Activated CD8-positive, alpha-beta T cell treated with anti-CD3 and anti-CD28 coated beads for 36 hours (primary cell): ENCODE measurements around the gene WIPI1. TPM values are rescaled to one million over a fixed set of nuclear protein-coding genes. Genes with fewer than 3 reads are reported as not detected.

Source experiments
- ATAC-seq: fragments of 200-7000 bp; cut with Tn5 transposase; one replicate; pipeline ENCODE4 v1.10.0; 2021; ENCODE audit warnings: mild to moderate bottlenecking, moderate library complexity
- CTCF ChIA-PET: fragments of 350-600 bp; sonication (Branson Sonifier 250); formaldehyde crosslinking; loops from one replicate; lab custom pipeline; 2021; ENCODE audit warnings: antibody characterized with exemption; lab: Charles Lee
- POLR2A ChIA-PET: fragments of 350-600 bp; sonication (Branson Sonifier 250); formaldehyde crosslinking; loops from one replicate; lab custom pipeline; 2021; ENCODE audit warnings: antibody characterized with exemption; lab: Charles Lee
- DNase-seq: peaks from one replicate; pipeline ENCODE4 v3.0.0-alpha.2; 2020
- H3K27ac Mint-ChIP-seq: one replicate; pipeline ENCODE4 v1.8.0; 2021; ENCODE audit warnings: mild to moderate bottlenecking, mixed read lengths
- H3K27me3 Mint-ChIP-seq: one replicate; pipeline ENCODE4 v1.8.0; 2021; ENCODE audit warnings: mixed read lengths
- H3K36me3 Mint-ChIP-seq: one replicate; pipeline ENCODE4 v1.8.0; 2021; ENCODE audit warnings: low read depth, mixed read lengths
- H3K4me1 Mint-ChIP-seq: one replicate; pipeline ENCODE4 v1.8.0; 2021; ENCODE audit warnings: low read depth, mixed read lengths
- H3K4me3 Mint-ChIP-seq: one replicate; pipeline ENCODE4 v1.8.0; 2021; ENCODE audit warnings: mild to moderate bottlenecking, moderate library complexity, mixed read lengths
- H3K9me3 Mint-ChIP-seq: one replicate; pipeline ENCODE4 v1.8.0; 2021; ENCODE audit warnings: mixed read lengths
- CTCF ChIP-seq: fragments of 200-600 bp; IDR thresholded peaks from one replicate; pipeline ENCODE4 v1.8.0; 2022; ENCODE audit warnings: antibody characterized with exemption, mild to moderate bottlenecking
- intact Hi-C: fragments of 100-400 bp; cut with micrococcal nuclease; formaldehyde crosslinking; loops from one replicate; pipeline ENCODE4 v1.10.0; 2022
- total RNA-seq, 2 experiments: library from RNA; stranded (reverse); gene quantifications; one replicate each; pipeline ENCODE4 v1.2.3, GENCODE V29; 2021

The WIPI1 gene
- total RNA-seq, 2 experiments from 2014 or later, result 11.3 to 13.1 TPM

- CTCF ChIA-PET, result interaction anchor here (2.0 kb wide), 1 partner anchor 19 kb away, joined by 5 read pairs; no protein-coding TSS in a partner anchor
- peaks cover 5% of the 10 kb centered on the region for H3K9me3 Mint-ChIP-seq
- H3K4me1 Mint-ChIP-seq, result peaks cover 14% of the 10 kb centered on the region
- POLR2A ChIA-PET, result no interaction called here
- H3K27me3 Mint-ChIP-seq, result peaks cover 10% of the 10 kb centered on the region
- ATAC-seq (no peak), DNase-seq (no peak)
- H3K4me3 Mint-ChIP-seq, result no peak overlapping the region
- no peak for TF ChIP-seq CTCF
- H3K27ac Mint-ChIP-seq, result no peak overlapping the region
- intact Hi-C loops, result no loop called here
- no peaks in the 10 kb centered on the region for H3K36me3 Mint-ChIP-seq
Measured at GRCh38 chr17:68484458-68484857, 27.2 kb upstream of the WIPI1 start.

GRCh38 chr17:68482576-68483041 is 25.3 kb upstream of the WIPI1 start:
- CTCF ChIA-PET, result interaction anchor here (1.0 to 2.5 kb wide), 3 partner anchors 13 to 41 kb away, joined by 3 to 12 read pairs (median 3); no protein-coding TSS in a partner anchor
- ATAC-seq, result no peak
- Mint-ChIP-seq H3K27me3 (peaks cover 10% of the 10 kb centered on the region), H3K4me3 (no peak overlapping the region), H3K27ac (no peak overlapping the region), H3K4me1 (peaks cover 7% of the 10 kb centered on the region), H3K9me3 (peaks cover 8% of the 10 kb centered on the region), H3K36me3 (no peaks in the 10 kb centered on the region)
- intact Hi-C loops, result no loop called here
- TF ChIP-seq CTCF, result no peak
- no peak for DNase-seq
- POLR2A ChIA-PET, result no interaction called here

GRCh38 chr17:68480885-68481284 is 23.6 kb upstream of the WIPI1 start:
- H3K27me3 Mint-ChIP-seq, result peaks cover 9% of the 10 kb centered on the region
- CTCF ChIA-PET, result interaction anchor here (1.6 to 2.5 kb wide), 2 partner anchors 15 to 40 kb away, joined by 3 to 12 read pairs; no protein-coding TSS in a partner anchor
- H3K4me3 Mint-ChIP-seq, result no peak overlapping the region
- no peak for DNase-seq
- no peaks in the 10 kb centered on the region for H3K4me1 Mint-ChIP-seq
- no peak overlapping the region for H3K27ac Mint-ChIP-seq
- TF ChIP-seq CTCF, result no peak
- intact Hi-C loops, result no loop called here
- no peaks in the 10 kb centered on the region for H3K36me3 Mint-ChIP-seq
- ATAC-seq, result no peak
- peaks cover 8% of the 10 kb centered on the region for H3K9me3 Mint-ChIP-seq
- POLR2A ChIA-PET, result interaction anchor here (0.6 kb wide), 1 partner anchor 1165 kb away, joined by 3 read pairs; no protein-coding TSS in a partner anchor

DNA sequence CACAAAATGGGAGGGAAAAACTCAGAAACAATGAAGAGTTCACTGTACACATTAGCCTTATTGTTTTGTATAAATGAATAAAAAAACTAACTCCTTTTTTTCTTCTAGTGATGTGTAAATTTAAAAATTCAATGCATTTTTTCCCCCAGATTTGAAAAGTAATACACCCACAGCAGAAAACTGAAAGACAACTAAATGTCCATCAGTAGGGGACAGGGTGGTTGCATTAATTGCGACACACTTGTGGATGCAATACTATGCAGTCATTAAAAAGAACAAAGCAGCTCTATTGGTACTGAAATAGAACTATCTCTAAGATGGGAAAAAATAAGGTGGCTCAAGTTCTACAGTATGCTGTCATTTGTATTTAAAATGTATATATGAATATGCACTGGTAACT is 13.7 kb upstream of the WIPI1 start:
- Mint-ChIP-seq H3K4me3 (no peak overlapping the region), H3K9me3 (no peaks in the 10 kb centered on the region), H3K27ac (no peak overlapping the region), H3K36me3 (no peaks in the 10 kb centered on the region), H3K4me1 (peaks cover 1% of the 10 kb centered on the region), H3K27me3 (peaks cover 2% of the 10 kb centered on the region)
- no peak for DNase-seq
- intact Hi-C loops, result no loop called here
- TF ChIP-seq CTCF, result no peak
- CTCF ChIA-PET, result no interaction called here
- ATAC-seq, result no peak
- POLR2A ChIA-PET, result interaction anchor here (0.6 to 0.7 kb wide), 2 partner anchors 9 to 35 kb away, joined by 3 read pairs; no protein-coding TSS in a partner anchor

- CTCF ChIA-PET, result interaction anchor here (1.0 to 2.3 kb wide), 5 partner anchors 10 to 296 kb away, joined by 3 to 6 read pairs (median 4); no protein-coding TSS in a partner anchor
- Mint-ChIP-seq H3K4me1 (peaks cover 6% of the 10 kb centered on the region), H3K27me3 (peaks cover 2% of the 10 kb centered on the region), H3K36me3 (no peaks in the 10 kb centered on the region), H3K27ac (no peak overlapping the region), H3K4me3 (no peak overlapping the region), H3K9me3 (no peaks in the 10 kb centered on the region)
- TF ChIP-seq CTCF, result no peak
- no peak for DNase-seq
- POLR2A ChIA-PET, result interaction anchor here (0.8 to 1.1 kb wide), 2 partner anchors 37 to 449 kb away, joined by 4 read pairs; no protein-coding TSS in a partner anchor
- intact Hi-C loops, result loop anchor here (10.0 kb wide), 1 partner anchor 414 kb away; no protein-coding TSS in a partner anchor
- ATAC-seq, result no peak
Measured at GRCh38 chr17:68468788-68469187, 11.5 kb upstream of the WIPI1 start.
